ENCODE results near the gene SIPA1L3. TPM values are rescaled to one million over a fixed set of nuclear protein-coding genes. Genes with fewer than 3 reads are reported as not detected.

SIPA1L3 gene
- total RNA-seq, 1 donor from 2014 or later, result 29.6 TPM

DNA sequence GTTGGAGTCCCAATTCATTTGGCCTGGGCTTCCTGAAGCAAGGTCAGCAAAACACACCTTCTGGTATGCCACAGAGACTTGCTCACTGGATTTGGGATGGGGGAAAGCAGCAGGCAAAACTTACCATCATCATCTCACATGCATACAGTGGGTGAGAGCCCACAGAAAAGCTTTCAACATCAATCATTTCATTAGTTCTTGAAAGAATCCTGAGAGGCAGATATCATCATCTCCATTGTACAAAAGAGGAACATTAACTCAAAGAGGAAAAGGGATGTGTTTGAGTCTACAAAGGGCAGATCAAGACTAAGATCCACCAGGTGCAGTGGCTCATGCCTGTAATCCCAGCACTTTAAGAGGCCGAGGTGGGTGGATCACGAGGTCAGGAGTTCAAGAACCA lies 7.0 kb upstream of the SIPA1L3 start:
- Mint-ChIP-seq H3K27me3 (ENCODE audit: unreplicated experiment) (peaks cover 8% of the 10 kb centered on the region), H3K4me1 (ENCODE audit: unreplicated experiment) (no peaks in the 10 kb centered on the region)

DNA sequence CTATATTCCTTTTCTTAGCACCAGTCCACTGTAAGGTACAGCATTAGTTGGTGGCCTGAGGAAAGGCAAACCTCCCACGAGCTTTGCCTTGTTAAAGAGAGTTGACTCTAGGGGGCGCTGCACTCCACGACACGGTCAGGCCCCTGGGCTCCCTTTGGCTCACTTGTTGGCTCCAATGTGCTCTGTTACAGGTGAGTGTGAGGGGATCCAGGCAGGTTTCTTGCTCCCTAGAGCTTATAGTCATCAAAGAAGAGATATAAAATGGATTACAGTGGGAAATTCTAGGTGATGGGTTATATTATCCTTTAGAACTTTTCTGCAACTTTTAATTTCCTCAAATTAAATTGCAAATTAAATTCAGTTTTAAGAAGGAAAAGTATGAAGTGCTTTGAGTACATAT lies 4.3 kb upstream of the SIPA1L3 start:
- Mint-ChIP-seq H3K27ac (ENCODE audit: unreplicated experiment) (no peak overlapping the region), H3K36me3 (ENCODE audit: low read depth, unreplicated experiment) (peaks cover 5% of the 10 kb centered on the region), H3K9me3 (ENCODE audit: unreplicated experiment) (no peaks in the 10 kb centered on the region), H3K4me3 (ENCODE audit: unreplicated experiment) (no peak overlapping the region), H3K27me3 (ENCODE audit: unreplicated experiment) (peaks cover 5% of the 10 kb centered on the region), H3K4me1 (ENCODE audit: unreplicated experiment) (peaks cover 7% of the 10 kb centered on the region)
- TF ChIP-seq, protein P1, sequence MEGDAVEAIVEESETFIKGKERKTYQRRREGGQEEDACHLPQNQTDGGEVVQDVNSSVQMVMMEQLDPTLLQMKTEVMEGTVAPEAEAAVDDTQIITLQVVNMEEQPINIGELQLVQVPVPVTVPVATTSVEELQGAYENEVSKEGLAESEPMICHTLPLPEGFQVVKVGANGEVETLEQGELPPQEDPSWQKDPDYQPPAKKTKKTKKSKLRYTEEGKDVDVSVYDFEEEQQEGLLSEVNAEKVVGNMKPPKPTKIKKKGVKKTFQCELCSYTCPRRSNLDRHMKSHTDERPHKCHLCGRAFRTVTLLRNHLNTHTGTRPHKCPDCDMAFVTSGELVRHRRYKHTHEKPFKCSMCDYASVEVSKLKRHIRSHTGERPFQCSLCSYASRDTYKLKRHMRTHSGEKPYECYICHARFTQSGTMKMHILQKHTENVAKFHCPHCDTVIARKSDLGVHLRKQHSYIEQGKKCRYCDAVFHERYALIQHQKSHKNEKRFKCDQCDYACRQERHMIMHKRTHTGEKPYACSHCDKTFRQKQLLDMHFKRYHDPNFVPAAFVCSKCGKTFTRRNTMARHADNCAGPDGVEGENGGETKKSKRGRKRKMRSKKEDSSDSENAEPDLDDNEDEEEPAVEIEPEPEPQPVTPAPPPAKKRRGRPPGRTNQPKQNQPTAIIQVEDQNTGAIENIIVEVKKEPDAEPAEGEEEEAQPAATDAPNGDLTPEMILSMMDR (IDR thresholded peaks at IDR 0.05; ENCODE audit: unreplicated experiment), result peak; percentile 89
- peak; percentile 87 for DNase-seq (ENCODE audit: low spot score)

More for the DNA sequence above, 7.0 kb upstream of the SIPA1L3 start:
- Mint-ChIP-seq H3K36me3 (ENCODE audit: low read depth, unreplicated experiment) (no peaks in the 10 kb centered on the region), H3K4me3 (ENCODE audit: unreplicated experiment) (no peak overlapping the region), H3K27ac (ENCODE audit: unreplicated experiment) (no peak overlapping the region), H3K9me3 (ENCODE audit: unreplicated experiment) (no peaks in the 10 kb centered on the region)
- no peak for DNase-seq (ENCODE audit: low spot score)
- TF ChIP-seq, protein P1 (IDR thresholded peaks at IDR 0.05; ENCODE audit: unreplicated experiment), result no peak

- no peak for DNase-seq (ENCODE audit: low spot score)
- Mint-ChIP-seq H3K4me1 (ENCODE audit: unreplicated experiment) (peaks cover 9% of the 10 kb centered on the region), H3K4me3 (ENCODE audit: unreplicated experiment) (no peak overlapping the region), H3K36me3 (ENCODE audit: low read depth, unreplicated experiment) (peaks cover 5% of the 10 kb centered on the region), H3K9me3 (ENCODE audit: unreplicated experiment) (no peaks in the 10 kb centered on the region), H3K27me3 (ENCODE audit: unreplicated experiment) (peaks cover 7% of the 10 kb centered on the region), H3K27ac (ENCODE audit: unreplicated experiment) (no peak overlapping the region)
- TF ChIP-seq, protein P1 (IDR thresholded peaks at IDR 0.05; ENCODE audit: unreplicated experiment), result no peak
Measured at GRCh38 chr19:37903096-37903495, 3.9 kb upstream of the SIPA1L3 start.

GRCh38 chr19:37905946-37906868 lies 801 bp upstream of the SIPA1L3 start, which contains the start of gene WDR87:
Gene WDR87, minus strand, starts transcription at chr19:37906594. Its CDS starts 8,355 bp downstream, at chr19:37898239.
- Mint-ChIP-seq H3K4me1 (ENCODE audit: unreplicated experiment) (peaks cover 19% of the 10 kb centered on the region), H3K36me3 (ENCODE audit: low read depth, unreplicated experiment) (peaks cover 15% of the 10 kb centered on the region), H3K4me3 (ENCODE audit: unreplicated experiment) (peak within 1 kb of the TSS; percentile 94), H3K27me3 (ENCODE audit: unreplicated experiment) (peaks cover 9% of the 10 kb centered on the region), H3K9me3 (ENCODE audit: unreplicated experiment) (no peaks in the 10 kb centered on the region), H3K27ac (ENCODE audit: unreplicated experiment) (peak within 1 kb of the TSS; percentile 52)
- peak; percentile 74 for DNase-seq (ENCODE audit: low spot score)
- TF ChIP-seq, protein P1 (IDR thresholded peaks at IDR 0.05; ENCODE audit: unreplicated experiment), result peak; percentile 8

Measured in endothelial cell (in vitro differentiated cells).